ENCODE results near the gene DNAJC17. TPM values are rescaled to one million over a fixed set of nuclear protein-coding genes. Genes with fewer than 3 reads are reported as not detected.

The DNAJC17 gene
- total RNA-seq, 1 experiment from 2014 or later, result 39.3 TPM

DNA sequence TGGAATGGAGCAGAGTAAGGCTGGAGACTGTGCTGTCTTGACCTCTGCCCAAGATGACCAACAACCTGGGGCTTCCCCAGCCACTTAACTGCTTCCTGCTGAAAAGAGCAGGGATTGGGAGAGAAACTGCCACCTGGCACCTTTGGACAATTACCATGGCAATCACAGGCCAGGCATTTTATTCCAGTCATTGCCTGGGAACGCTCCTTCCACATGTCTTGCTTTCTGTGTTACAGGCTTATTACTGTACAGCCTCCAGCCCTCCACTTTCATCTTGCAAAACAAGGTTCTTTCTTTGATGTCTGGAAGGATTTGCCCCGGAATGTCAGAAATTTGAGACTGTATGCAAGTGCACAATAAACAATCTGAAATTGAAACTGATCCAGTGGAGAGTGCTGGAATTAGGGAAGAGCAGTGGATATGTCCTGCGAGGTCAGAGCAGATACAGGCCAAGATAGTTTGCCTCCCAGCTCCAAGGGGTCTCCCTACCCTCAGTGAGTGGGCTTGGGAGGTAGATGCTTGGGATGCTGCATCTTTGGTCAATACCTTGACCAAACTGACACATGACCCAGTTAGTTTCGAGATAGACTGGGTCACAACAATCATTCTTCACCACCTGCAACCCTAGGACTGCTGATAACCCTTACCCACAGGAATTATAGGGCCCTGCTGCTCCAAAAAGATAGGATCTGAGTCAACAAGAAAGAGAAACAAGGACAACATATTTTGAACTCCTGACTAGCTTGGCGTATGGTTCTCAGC is 18.6 kb upstream of the DNAJC17 start:
- no TSS peak for BruUV-seq (replicated peaks)
- intact Hi-C loops (cut with micrococcal nuclease; ENCODE audit: unreplicated experiment), result no loop called here
- ATAC-seq (peak; percentile 72), DNase-seq (ENCODE audit: low read depth, low spot score) (no peak)
- Histone ChIP-seq H3K4me3 (ENCODE audit: low read depth in 2 of 2, low read length in 2 of 2) (no peak overlapping the region), H3K4me1 (ENCODE audit: control insufficient read depth, insufficient read depth, low read length) (peaks cover 29% of the 10 kb centered on the region), H3K36me3 (ENCODE audit: control insufficient read depth, insufficient read depth, low read length) (no peaks in the 10 kb centered on the region), H3K27ac (ENCODE audit: low read length) (peak overlapping the region; percentile 53), H3K27me3 (ENCODE audit: control insufficient read depth, insufficient read depth, low read length) (no peaks in the 10 kb centered on the region), H3K9me3 (ENCODE audit: control insufficient read depth, insufficient read depth, low read depth, low read length) (no peaks in the 10 kb centered on the region)
- CTCF ChIA-PET, result no interaction called here
- TF ChIP-seq SIN3A (IDR thresholded peaks at IDR 0.05; ENCODE audit: borderline replicate concordance, insufficient read depth, low read depth, low read length) (no peak), TCF7L2 (IDR thresholded peaks at IDR 0.05; ENCODE audit: low read depth, low read length) (peak; percentile 94)
- in situ Hi-C loops (cut with HindIII; ENCODE audit: low pct_unique_long_range_greater_than_20kb, low sequenced_read_pairs), result no loop called here
- POLR2A ChIA-PET, result no interaction called here

DNA sequence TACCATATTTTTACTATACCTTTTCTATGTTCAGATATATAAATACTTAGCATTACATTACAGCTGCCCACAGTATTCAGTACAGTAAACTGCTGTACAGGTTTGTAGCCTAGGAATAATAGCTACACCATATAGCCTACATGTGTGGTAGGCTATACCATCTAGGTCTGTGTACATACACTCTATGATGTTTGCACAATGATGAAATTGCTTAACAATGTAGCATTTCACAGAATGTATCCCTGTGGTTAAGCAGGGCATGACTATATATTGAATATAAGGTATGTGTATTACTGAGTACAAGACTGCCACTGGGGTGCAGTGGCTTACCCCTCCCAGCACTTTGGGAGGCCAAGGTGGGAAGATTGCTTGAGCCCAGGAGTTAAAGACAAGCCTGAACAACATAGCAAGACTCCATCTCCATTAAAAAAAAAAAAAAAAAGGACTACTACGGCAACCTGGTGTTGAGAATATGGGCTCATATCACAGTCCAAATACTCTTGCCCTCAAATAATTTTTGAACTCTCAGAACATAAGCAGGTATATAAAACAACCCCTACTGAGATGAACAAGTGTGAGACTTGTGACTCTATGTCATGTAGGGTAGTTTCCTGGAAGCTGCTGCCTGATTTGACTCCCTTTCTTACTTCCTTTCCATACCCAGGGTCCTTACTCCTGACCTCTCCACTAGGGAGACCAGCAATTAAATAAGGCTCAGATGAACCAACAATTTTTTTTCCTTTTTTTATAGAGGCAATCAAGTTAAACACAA is 16.5 kb upstream of the DNAJC17 start:
- in situ Hi-C loops (cut with HindIII; ENCODE audit: low pct_unique_long_range_greater_than_20kb, low sequenced_read_pairs), result no loop called here

More for the DNA sequence above, 16.5 kb upstream of the DNAJC17 start:
- no TSS peak for BruUV-seq (replicated peaks)
- ChIA-PET POLR2A (no interaction called here), CTCF (interaction anchor here (0.7 kb wide), 1 partner anchor 15 kb away, joined by 6 read pairs; no protein-coding TSS in a partner anchor)
- no peaks in the 10 kb centered on the region for H3K36me3 ChIP-seq (ENCODE audit: control insufficient read depth, insufficient read depth, low read length)
- intact Hi-C loops (cut with micrococcal nuclease; ENCODE audit: unreplicated experiment), result no loop called here
- H3K9me3 ChIP-seq (ENCODE audit: control insufficient read depth, insufficient read depth, low read depth, low read length), result no peaks in the 10 kb centered on the region
- H3K4me3 ChIP-seq (ENCODE audit: low read depth in 2 of 2, low read length in 2 of 2), result no peak overlapping the region
- ATAC-seq (peak; percentile 82), DNase-seq (ENCODE audit: low read depth, low spot score) (peak; percentile 24)
- no peaks in the 10 kb centered on the region for H3K27me3 ChIP-seq (ENCODE audit: control insufficient read depth, insufficient read depth, low read length)
- peaks cover 26% of the 10 kb centered on the region for H3K4me1 ChIP-seq (ENCODE audit: control insufficient read depth, insufficient read depth, low read length)
- TF ChIP-seq, protein P1, sequence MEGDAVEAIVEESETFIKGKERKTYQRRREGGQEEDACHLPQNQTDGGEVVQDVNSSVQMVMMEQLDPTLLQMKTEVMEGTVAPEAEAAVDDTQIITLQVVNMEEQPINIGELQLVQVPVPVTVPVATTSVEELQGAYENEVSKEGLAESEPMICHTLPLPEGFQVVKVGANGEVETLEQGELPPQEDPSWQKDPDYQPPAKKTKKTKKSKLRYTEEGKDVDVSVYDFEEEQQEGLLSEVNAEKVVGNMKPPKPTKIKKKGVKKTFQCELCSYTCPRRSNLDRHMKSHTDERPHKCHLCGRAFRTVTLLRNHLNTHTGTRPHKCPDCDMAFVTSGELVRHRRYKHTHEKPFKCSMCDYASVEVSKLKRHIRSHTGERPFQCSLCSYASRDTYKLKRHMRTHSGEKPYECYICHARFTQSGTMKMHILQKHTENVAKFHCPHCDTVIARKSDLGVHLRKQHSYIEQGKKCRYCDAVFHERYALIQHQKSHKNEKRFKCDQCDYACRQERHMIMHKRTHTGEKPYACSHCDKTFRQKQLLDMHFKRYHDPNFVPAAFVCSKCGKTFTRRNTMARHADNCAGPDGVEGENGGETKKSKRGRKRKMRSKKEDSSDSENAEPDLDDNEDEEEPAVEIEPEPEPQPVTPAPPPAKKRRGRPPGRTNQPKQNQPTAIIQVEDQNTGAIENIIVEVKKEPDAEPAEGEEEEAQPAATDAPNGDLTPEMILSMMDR (IDR thresholded peaks at IDR 0.05), result no peak
- TF ChIP-seq POLR2AphosphoS5 (IDR thresholded peaks at IDR 0.05; ENCODE audit: low read depth, low read length) (no peak), TCF7L2 (IDR thresholded peaks at IDR 0.05; ENCODE audit: low read depth, low read length) (no peak), SIN3A (IDR thresholded peaks at IDR 0.05; ENCODE audit: borderline replicate concordance, insufficient read depth, low read depth, low read length) (no peak)
- TF ChIP-seq, protein P2, sequence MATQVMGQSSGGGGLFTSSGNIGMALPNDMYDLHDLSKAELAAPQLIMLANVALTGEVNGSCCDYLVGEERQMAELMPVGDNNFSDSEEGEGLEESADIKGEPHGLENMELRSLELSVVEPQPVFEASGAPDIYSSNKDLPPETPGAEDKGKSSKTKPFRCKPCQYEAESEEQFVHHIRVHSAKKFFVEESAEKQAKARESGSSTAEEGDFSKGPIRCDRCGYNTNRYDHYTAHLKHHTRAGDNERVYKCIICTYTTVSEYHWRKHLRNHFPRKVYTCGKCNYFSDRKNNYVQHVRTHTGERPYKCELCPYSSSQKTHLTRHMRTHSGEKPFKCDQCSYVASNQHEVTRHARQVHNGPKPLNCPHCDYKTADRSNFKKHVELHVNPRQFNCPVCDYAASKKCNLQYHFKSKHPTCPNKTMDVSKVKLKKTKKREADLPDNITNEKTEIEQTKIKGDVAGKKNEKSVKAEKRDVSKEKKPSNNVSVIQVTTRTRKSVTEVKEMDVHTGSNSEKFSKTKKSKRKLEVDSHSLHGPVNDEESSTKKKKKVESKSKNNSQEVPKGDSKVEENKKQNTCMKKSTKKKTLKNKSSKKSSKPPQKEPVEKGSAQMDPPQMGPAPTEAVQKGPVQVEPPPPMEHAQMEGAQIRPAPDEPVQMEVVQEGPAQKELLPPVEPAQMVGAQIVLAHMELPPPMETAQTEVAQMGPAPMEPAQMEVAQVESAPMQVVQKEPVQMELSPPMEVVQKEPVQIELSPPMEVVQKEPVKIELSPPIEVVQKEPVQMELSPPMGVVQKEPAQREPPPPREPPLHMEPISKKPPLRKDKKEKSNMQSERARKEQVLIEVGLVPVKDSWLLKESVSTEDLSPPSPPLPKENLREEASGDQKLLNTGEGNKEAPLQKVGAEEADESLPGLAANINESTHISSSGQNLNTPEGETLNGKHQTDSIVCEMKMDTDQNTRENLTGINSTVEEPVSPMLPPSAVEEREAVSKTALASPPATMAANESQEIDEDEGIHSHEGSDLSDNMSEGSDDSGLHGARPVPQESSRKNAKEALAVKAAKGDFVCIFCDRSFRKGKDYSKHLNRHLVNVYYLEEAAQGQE (IDR thresholded peaks at IDR 0.05; ENCODE audit: insufficient read depth in 1 of 2, low read depth in 2 of 2, low read length in 1 of 2), result no peak
- peak overlapping the region; percentile 50 for H3K27ac ChIP-seq (ENCODE audit: low read length)
